GM18870 (cell line): ENCODE data around the gene NELFCD.

Source experiments
- ATAC-seq: cut with Tn5 transposase; IDR thresholded peaks from one replicate; pipeline ENCODE4 v1.9.1; 2021; ENCODE audit warnings: moderate library complexity; ENCODE audit not compliant: unreplicated experiment

NELFCD gene

DNA sequence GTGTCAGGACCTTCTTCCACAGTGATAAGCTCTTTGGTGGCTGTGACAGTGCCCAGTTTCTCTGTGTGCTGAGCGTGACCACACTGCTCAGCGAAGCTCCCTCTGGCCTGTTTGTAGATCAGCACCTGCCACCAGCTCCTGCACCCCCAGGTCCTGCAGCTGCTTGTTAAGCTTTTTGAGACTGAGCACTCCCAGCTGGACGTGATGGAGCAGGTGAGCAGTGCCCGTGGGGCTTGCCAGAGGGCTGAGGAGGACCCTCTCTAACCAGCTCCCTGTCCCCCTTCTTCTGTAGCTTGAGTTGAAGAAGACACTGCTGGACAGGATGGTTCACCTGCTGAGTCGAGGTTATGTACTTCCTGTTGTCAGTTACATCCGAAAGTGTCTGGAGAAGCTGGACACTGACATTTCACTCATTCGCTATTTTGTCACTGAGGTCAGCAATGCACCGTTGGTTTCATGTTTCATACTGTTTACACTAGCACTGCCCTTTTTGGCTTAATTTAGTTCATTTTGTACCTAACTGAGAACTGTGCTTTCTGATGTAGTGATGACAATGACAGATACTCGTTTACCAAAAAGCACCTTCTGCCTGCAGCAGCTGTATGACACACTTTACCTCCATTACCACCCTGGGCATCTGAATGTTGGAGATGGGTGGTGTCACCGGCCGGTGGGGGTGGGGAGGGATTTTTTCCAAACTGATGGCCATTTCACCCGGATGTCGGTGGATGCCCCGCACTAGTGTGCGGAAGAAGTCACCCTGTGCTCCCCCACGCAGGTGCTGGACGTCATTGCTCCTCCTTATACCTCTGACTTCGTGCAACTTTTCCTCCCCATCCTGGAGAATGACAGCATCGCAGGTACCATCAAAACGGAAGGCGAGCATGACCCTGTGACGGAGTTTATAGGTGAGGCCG, 12.5 kb downstream of the NELFCD start:
- ATAC-seq = no peak

GRCh38 chr20:58994390-58995159, 13.5 kb downstream of the NELFCD start:
- ATAC-seq = no peak

DNA sequence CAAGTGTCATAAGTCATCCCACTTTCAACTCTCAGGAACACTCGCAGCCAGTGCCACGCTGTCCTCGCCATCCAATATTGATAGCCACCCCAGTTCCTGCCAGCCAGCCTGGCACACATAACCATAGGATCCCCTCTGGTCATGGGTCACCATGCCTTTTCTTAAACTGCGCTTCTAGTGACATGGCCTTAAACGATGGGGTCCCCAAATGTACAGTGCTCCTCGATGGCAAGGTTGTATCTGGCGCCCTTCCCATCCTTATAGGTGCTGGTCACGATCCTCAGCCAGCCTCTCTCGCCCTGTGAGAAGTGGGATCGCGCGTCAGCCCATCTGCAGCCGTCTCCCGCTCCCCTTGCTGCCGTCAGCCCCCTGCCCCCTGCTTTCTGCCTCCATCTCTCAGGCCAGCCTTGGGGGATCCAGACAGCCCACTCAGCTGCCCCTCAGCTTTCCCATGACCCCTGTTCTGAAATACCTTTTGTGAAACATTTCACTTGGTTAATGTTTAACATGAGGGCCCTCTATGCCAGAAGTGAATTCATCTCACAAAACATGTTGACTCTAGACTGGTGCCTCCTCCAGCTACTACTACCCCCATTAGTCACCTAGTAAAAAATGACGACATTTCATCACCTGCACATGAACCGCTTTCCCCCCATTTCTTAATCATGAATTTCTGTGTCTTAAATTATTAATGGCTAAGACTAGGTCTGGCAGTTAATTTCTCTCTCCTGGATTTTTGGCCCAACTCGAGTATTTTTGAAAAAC, 14.6 kb downstream of the NELFCD start:
- ATAC-seq = no peak

GRCh38 chr20:58996226-58996611, 15.2 kb downstream of the NELFCD start:
- ATAC-seq = no peak

- ATAC-seq = no peak
Observed at GRCh38 chr20:58997141-58997770, 16.2 kb downstream of the NELFCD start.

- no peak for ATAC-seq
Observed at GRCh38 chr20:58998656-58999055, 17.6 kb downstream of the NELFCD start.

DNA sequence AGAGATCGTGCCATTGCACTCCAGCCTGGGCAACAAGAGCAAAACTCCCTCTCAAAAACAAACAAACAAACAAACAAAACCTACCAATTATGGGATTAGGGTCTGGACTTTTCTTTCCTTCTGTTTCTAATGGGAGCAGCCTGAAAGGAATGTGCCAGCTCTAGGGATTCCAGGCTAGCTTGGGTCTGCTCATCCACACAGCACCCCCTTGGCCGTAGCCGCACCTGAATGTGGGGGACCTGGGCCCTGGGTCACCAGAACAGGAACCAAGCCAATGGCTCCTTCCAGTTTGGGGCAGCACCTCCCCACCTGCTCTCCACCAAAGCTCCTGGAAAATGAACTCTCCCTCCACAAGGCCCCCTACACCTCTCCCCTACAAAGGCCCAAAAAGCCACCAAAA, 19.3 kb downstream of the NELFCD start:
- no peak for ATAC-seq

DNA sequence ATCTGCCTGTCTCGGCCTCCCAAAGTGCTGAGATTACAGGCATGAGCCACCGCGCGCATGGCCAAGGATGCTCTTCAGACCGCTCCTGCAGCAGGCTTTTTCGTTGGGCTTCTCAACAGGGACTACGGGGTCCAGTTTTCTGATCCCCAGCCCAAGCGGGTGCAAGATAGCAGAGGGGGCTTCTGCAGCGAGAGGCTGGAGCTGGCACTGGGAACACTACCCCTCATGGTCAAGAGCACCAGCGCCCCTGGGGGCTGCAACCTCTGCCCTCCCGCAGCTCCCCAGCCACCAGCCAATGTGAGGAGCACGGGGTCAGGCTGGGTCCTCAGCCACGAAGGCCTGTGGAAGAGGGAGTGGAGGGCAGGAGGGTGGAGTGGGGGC, 20.0 kb downstream of the NELFCD start:
- ATAC-seq = no peak

DNA sequence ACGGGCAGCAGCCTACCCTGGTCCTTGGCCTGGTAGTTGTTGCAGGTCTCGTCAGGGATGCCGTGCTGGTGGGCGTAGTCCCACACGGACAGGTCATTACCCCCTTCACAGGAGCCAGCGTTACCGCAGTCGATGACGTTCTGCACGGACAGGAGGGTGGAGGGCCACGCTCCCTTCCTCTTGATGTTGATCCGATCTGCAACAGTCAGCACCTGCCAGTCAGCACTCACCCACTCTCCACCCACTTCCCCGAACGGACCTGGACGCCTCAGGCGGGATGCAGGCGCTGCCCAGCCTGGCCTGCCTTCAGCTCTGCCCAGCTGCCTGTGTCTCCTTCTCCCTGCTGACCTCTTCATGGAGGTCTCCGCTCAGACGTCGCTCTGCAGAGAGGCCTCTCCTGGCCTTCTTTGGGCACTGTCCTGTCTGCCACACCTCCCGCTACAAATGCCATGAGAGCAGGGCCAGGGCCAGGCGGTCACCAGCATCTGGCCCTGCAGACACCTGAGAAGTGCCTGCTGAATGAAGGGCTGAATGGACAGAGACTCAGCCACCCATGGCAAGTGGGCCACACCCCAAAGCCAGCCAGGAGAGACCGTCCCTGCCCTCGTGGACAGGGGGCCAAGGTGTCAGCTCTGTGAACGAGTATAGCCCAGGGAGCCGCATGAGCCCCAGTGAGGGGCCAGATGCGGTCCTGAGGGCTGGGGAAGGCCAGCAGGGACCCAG, 20.6 kb downstream of the NELFCD start:
- ATAC-seq = no peak

DNA sequence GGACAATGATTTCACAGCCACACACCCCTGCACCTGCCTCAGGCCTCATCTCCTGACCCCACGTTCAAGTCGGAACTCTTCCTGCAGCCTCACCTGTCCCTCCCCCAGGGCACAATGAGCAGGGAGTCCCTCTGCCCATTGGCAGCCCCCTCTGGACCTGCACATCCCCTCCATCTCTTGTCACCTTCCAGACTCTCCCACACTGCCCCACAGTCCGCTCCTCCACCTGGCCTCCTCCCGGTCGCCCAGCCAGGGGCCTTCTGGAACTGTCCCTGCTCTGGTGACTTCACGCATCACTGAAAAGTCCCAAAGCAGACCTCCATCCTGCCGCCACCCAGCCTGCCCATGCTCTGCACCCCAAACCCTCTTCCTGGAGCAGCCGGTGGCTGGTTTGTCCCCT, 21.3 kb downstream of the NELFCD start:
- ATAC-seq = no peak

DNA sequence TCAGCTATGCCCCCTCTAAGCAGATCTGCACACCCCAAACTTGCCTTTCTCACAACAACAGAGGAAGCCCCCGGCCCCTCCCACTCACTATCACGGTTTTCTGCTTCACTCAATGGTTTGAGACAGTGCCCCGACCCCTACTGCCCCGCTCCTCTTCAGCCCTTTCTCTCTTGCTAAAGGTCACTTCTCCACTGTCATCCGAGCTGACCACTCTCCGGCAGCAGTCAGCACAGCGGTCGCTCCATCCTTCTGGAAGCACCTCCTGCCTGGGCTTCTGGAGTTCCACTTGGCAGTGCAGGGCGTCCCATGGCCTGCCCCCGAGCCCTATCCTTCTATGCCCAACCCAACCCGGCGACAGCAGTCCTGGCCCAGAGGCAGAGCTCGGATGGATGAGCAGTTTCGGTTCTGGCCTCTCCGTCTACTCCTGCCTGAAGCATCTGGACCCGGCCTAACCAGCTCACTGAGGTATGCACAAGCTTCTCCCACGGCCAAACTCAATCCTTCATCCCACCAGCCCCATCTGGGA, 21.9 kb downstream of the NELFCD start:
- ATAC-seq = no peak

DNA sequence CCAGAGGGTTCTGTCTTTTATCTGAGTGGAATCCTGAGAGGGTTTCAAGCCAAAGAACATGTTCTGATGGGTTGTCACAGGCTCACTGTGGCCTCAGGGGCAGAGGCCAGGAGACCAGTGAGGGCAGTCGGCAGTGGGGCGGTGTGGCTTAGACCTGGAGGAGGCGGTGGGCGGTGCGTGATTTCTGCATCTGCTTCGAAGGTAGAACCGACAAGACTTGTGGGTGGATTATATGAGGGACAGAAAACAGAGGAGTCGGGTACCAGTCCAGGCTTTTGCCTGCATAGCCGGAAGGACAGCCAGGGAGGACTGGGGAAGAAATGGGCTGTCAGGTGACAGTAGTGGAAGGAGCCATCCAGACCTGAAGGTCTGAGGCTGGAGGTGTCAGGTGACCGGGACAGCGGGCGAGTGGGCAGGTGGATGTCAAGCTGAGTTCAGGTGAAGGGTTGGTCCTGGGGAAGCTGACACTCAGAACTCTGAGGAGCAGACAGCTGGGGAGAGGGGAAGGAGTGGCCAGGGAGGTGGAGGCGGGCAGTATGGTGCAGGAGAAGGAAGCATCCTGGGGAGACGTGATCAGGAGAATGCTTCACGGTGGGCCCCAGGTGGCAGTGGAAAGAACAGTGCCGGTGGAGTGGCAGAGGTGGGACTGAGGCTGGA, 22.9 kb downstream of the NELFCD start:
- ATAC-seq = no peak

GRCh38 chr20:59004493-59004762, 23.4 kb downstream of the NELFCD start:
- no peak for ATAC-seq

DNA sequence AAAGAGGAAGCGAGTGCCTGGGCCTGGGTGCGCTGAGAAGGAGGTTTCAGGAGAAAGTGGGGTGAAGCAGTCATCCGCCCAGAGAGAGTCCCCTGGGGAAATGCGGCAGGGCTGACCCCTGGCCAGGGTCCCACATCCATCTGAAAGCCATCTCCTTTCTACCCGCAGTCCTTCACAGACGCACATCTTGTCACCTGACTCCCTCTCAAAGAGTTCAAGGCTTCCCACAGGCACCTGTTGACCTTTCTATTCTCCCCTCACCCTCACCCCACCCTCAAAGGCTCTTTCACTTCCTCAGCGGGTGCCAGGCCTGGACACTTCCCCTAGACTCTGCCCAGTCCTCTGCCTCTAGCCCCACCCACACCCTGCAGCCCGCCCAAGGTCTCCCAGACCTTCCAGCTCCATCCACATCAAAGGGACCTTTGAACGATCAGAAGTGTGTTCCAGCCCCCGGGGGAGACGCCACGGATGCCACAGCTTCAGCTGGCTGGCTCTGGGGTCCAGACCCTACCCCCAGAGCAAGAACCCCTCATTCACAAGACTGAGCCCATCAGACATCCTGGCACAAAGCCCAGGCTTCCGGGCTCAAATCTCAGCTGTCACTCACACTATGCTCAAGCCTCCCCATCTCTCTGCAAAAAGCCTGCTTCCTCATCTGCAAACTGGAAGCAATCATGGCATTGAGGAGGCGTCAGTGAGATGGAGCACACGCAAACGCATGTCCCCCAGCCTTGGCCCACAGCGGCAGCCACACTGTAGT, 23.9 kb downstream of the NELFCD start:
- peak; percentile 60 for ATAC-seq

DNA sequence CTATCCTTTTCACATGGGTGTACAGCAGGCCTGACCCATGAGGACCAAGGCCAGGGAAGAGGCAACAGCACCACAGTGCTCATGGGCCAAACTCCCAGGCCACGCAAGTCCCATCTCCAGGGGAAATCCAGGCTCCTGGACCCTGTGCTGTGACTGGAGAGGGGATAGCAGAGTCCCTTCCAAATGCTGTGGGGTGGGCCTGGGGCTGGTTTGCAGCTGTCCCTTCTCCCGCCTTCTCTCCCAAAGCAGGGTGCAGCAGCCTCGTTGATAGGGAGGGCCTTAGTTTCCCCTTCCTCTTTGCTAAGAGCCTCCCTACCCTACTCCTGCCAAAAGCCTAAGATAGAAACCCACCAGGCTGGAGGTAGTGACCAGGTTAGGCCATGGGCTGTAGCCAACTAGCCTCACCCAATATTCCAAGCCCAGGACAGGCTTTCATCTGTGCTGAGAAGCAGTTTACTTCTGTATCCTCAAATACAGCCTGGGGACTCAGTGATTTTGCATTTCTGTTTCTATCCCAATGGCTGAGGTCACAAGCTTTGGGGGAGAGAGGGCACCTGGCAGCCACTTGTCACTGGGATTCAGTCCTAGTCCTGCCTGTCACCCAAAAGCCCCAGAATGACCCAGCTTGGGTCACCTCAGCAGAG, 24.6 kb downstream of the NELFCD start:
- ATAC-seq = no peak

DNA sequence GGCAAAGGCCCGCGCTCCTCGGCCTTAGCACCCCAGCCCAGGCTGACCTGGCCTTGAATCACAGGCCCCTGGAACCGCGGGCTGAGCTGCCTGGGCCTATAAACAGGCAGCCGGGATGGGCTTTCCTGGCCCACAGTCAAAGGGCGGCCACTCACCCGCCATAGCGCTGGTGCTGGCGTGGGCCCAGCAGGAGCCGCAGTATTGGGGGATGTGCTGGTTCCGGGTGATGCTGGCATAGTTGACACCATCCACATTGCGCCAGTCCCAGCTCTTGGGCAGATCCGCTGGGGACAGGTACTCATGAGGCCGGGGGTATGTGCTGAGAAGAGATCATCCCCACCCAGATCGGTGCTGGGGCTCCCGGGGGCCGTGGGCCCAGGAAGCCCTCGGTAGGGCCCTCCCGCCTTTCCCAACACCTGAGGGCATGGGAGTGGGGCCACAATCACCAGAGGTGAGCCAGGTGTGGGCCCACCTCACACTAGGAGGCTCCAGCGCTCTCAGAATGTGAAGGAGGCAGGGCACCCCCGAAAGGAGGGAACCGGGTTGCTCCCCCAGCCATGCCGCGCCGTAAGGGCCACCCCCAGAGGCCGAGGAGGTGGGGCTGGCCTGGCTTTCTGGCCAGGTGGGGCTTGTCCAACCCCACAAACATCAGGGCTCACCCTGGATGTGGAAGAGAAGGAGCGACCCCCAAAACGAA, 25.3 kb downstream of the NELFCD start:
- ATAC-seq = no peak

DNA sequence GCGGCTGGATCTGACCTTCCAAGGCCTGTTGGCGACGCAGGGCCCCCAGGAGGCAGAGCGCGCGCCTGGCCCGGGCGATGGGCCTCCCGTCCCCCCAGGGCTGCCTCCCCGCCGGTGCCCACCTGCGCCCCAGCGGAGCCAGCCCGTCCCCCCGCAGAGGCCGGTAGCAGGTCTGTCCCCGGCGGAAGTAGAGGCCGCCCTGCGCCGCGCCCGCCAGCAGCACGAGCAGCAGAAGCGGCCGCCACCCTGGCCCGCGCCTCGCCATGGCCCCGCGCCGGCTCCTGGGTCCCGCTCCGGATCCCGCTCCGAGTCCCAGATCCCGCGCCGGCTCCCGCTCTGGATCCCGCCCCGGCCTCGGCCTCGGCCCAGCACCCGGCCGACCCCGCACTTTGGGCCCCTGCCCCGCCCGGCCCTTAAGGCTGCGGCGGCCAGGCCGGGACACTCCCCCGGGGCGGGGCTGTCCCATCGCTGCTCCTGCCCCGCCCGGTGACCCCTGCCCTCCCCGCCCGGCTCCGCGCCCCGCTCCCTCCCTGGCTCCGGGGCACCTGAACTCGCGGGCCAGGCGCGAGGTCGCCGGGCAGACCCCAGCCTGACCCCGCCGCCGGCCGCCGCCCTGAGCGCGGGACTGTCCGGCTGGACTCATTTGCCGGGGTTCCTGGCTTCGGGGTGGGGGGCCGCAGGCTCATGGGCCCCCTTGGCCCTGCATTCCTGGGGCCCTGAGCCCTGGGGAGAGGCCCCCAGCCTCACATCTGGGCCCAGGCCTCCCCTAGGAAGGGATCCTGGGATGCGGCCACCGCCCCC, 26.0 kb downstream of the NELFCD start, which contains the start of gene CTSZ:
Gene CTSZ (minus strand): TSS at position 391 of the 801 bp plus-strand sequence. CDS start 126 bp downstream, at position 265.
- ATAC-seq = no peak
